K562 (cell line): ENCODE measurements around the gene NPC1L1.
A peak's percentile ranks its signal among the peaks of the same experiment; 100 is the strongest.

Experiments
- CHD2 ChIP-seq: IDR thresholded peaks from 2 replicates; pipeline ENCODE4 v1.6.1; 2011; ENCODE audit warnings: low read depth, low read length
- JUN ChIP-seq, 2 experiments: sonication (generic) in 1 of 2; formaldehyde crosslinking in 1 of 2; IDR thresholded peaks; 2 replicates each; pipeline versions ENCODE4 v1.6.1 to v1.8.0; 2012 to 2022; ENCODE audit warnings: borderline replicate concordance in 2 of 2, mild to moderate bottlenecking in 2 of 2, improper control_type of control experiment in 1 of 2, low read depth in 1 of 2, low read length in 1 of 2, missing genetic modification reagents in 1 of 2
- KAT7 ChIP-seq: sonication (generic); formaldehyde crosslinking; IDR thresholded peaks from 2 replicates; pipeline ENCODE4 v1.8.0; 2022; ENCODE audit warnings: missing genetic modification reagents, mild to moderate bottlenecking, borderline replicate concordance
- RNF2 ChIP-seq: sonication (generic); IDR thresholded peaks from 2 replicates; pipeline ENCODE4 v1.6.1; 2016
- ZNF239 ChIP-seq: fragments of 250-450 bp; sonication (Bioruptor Pico); IDR thresholded peaks from 2 replicates; pipeline ENCODE4 v1.4.0; 2020; ENCODE audit warnings: mild to moderate bottlenecking

GRCh38 chr7:44573464-44574286 is 32.5 kb upstream of the NPC1L1 start, which contains the start of gene DDX56:
- TF ChIP-seq KAT7 (CRISPR knock-in tag) = peak; percentile 85; the same call in 1 of the 2 replicates
- peak; percentile 89 for TF ChIP-seq CHD2
- peak; percentile 77; the same call in 1 of the 2 replicates for TF ChIP-seq RNF2
- no peak; the same call in 1 of the 2 replicates for TF ChIP-seq JUN (IDR thresholded peaks at IDR 0.05; ENCODE audit: borderline replicate concordance, low read depth, low read length)
- TF ChIP-seq JUN (CRISPR knock-in tag; IDR thresholded peaks at IDR 0.05; ENCODE audit: borderline replicate concordance) = 0 out of 2 replicates have a peak, but pooled peaks have one; percentile 45
- TF ChIP-seq ZNF239 = no peak
